Dedifferentiated amniotic fluid mesenchymal stem cell (primary cell): ENCODE data around the gene FAM174A.

ENCODE experiments used
- DNase-seq: peaks from one replicate; pipeline ENCODE4 v3.0.0-alpha.2; 2016; ENCODE audit errors: extremely low spot score

The FAM174A gene

DNA sequence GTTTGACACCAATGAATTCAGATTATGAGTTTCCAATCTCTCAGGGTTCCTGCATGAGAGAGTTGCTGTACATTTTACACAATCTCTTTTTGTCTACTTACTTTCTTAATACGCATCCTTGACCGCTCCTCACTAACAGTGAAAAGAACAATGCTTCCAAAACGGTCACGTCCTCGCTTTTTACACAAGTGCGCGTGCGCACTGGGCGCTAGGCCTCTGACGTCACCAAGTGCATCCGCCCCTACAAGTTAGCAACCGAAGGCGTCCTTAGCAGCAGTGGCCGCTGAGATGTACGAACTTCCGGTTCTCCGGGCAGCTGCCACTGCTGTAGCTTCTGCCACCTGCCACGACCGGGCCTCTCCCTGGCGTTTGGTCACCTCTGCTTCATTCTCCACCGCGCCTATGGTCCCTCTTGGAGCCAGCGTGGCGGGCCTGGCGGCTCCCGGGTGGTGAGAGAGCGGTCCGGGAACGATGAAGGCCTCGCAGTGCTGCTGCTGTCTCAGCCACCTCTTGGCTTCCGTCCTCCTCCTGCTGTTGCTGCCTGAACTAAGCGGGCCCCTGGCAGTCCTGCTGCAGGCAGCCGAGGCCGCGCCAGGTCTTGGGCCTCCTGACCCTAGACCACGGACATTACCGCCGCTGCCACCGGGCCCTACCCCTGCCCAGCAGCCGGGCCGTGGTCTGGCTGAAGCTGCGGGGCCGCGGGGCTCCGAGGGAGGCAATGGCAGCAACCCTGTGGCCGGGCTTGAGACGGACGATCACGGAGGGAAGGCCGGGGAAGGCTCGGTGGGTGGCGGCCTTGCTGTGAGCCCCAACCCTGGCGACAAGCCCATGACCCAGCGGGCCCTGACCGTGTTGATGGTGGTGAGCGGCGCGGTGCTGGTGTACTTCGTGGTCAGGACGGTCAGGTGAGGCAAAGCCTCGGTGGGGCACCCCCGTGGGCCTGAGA, at the start of gene FAM174A:
FAM174A (plus strand) TSS at position 315 of the 946 bp plus-strand sequence; CDS start at position 472, 157 bp downstream.
- peak; percentile 96 for DNase-seq

DNA sequence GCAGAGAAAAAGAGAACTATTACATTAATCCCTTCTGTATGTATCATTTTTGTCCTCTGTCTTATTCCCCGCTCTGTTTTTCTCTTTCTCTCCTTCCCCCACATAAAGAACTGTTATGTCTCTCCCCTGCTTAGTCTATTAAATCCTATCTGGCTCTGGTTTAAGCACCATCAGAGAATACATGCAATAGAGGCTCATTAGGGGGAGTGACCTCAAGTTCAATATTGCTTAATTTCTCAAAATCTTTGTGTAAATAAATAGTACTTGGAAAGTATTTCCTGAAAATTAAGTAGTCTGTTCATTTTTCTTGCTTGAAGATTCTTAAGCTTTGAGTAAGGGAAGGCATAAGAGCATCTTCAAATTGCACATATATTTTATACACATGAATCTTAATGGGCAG, 41.2 kb upstream of the FAM174A start:
- DNase-seq = no peak

DNA sequence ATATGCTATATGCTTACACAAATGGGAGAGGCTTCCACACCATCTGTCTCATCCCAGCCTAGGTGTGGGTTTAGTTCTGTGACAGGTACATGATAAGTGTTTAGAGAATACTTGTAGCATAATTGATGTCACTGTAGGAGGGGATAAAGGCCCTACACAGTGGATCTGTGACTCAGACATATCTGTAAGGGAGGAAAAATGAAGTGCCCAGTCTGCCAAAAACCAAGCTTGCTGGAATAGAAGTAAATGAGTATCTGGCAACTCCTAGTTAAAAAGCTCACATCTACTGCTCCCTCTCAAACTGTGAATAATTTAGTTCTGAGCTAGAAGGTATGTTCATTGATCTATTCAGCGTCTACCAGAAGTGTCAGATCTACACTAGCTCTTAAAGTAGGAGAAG, 38.9 kb upstream of the FAM174A start:
- DNase-seq = no peak

DNA sequence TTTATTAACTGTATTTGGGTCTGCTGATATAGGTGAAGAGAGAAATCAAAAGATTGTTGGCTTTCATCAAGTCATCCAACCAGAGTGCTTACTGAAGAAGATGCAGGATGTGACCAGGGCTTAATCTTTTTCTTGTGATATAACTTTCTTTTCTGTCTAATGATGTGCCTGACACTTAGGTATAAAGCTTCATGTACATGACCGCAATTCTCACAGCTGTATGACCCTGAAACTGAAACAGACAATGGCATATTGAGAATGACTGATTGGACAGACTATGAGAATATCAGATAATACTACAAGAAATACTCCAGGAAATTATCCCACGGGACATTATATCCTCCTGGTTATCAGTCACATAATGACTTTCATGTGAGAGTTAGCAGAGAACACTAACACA, 32.5 kb upstream of the FAM174A start:
- DNase-seq = no peak

DNA sequence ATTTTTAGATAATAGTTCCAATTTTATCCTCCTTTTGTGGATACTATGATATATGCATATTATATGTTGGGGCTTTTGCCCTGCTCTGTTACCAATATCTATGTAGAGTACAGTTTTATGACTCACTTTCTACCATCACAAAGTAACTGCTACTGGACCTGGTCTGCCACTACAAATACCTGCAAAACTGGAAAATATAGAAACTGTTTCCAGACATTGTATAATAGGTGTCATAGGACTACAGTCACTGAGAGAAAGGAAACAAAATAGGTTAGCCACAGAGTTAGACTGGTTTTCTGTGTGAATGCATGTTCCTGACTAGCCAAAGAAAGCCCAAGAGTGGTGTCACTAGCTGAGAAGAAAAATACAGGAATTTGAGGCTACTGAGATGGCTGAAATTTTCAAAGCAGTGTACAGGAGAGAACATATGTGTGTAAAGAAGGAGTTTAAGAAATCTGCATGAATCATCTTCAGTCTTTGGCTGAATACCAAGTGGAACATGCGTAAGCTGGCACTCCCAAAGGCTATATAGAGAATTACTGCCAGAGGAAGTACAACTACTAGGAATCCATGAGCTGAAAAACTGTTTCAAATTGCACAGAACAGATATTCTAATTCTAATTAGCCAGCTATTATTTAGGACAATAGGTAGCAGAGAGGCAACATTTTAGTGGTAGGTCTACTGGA, 29.0 kb upstream of the FAM174A start:
- DNase-seq = peak; percentile 59

DNA sequence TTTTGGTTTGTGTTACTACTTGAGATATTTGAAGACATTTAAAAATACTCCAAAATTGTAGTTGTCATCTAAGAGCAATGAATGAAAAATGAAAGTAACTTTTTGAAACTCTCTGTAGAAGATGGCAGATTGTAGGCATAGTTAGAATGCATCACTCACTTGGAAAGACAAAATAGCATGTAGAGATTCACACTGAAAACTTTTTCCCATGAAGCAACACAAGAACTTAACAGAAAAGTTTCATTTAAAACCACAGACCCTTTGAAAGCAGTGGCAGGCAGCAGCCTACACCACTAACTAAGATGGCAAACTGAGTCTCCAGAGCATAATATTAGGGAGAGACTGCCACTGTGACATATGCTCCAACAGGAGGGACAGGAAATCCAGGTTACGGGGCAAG, 18.9 kb upstream of the FAM174A start:
- DNase-seq = no peak

DNA sequence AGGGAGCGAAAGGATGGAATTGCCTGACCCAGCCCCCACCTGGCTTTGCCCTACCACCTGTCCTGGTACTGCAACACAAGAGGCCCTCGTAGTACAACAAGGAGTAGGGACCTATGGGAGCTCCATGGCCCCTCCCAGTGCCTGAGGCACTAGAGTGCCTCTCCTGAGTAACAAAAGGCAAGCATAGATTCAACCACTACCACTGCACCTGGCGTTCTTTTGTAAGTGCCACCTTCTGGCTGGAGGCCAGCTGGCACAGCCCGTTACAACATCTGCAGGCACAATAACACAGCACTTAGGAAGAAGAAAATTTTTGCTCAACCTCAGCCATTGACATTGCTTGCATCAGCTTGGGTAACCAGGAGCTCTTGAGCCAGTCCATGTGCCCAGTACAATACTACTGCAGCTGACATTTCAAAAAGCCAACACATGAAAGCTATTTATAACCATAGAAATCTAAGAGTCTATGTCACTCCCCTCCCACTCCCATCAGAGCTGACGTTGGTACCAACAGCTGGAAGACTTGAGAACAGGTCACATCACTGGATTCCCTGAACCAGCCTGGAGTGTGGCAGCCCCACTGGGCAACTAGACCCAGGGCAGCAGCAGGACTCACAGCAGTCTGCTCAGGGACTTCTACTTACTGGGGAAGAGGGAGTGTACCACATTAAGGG, 17.7 kb upstream of the FAM174A start:
- no peak for DNase-seq

DNA sequence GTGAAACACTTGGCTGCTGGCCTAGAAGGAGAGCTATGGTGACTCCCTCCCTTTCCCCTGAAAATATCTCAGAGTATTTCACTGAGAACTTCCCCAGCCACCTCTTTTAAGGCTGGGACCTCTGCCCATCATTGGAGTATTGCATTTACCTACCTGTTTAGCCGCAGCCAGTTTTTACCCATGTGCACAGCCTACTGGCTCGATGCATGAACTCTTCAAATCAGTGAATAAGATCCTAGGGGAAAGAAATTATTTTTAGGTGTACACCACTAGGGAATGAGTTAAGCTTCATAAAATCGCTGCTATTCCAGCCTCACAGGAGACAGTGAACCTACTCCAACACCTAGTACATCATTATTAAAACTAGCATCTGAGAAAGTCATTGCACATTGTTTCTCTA, 16.8 kb upstream of the FAM174A start:
- no peak for DNase-seq

DNA sequence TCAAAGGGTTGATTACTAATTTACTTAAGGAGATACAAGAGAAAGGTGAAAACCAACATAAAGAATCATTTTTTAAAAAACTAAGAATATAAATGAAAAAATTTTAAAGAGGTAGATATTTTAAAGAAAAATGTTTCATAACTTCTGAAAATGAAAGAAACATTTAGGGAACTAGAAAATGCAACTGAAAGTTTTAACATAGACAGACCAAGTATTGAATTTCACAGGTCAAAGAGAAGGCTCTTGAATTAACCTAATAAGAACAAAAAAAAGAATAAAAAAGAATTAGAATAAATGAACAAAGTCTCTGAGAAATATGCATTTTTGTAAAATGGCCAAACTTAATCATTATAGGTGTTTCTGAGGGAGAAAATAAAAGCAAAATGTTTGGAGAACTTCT, 16.1 kb upstream of the FAM174A start:
- DNase-seq = no peak

DNA sequence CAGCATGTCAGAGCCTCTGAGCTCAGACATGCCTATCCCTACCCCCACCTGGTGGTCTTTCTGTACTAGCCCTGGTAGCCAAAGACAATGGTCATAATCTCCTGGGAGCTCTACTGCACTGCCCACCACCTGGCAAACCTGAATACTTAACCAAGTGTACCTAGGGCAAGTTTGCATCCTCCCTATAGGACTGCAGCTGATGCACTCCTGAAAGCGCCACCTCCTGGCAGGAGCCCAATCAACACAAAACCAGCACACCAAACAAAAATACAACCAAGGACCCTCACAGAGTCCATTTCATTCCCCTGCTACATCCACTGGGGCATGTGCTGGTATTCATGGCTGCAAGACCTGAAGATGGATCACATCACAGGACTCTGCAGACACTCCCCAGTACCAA, 14.8 kb upstream of the FAM174A start:
- DNase-seq = no peak

DNA sequence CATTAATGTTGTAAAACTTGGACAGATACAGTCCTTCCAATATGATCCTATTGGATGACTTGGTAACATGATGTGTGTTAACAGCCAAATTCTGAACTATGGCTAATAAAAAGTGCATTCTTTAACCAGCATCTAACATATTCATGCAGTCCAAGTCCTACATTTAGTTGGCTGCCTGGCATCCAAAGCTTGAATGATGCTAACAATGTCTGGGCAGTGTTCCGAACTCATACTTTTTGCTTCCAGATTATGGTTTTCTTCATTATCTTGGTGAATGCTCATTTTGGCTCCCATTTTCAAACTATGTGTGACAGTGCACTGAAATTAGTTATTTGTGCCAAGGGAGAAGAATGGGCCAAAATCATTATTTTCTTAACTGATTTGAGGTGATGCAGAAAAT, 2.8 kb downstream of the FAM174A start:
- DNase-seq = no peak

DNA sequence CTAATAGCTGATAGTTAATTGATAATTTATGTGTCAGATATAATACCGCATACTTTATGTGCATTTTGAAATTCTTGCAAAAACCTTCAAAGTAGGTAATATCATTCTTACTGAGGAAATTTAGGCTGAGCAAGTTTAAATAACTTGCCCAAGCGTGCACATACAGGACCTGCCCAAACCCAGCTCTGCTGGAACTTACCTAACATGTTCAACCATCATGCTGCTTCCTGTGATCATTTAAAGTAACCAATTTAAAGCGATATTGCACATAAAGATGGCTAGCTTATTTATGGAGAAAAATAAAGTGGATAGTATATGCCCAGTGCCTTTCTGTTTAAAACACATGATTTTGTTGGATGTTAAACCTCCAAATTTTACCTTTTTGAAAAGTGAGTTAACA, 4.3 kb downstream of the FAM174A start:
- DNase-seq = no peak

DNA sequence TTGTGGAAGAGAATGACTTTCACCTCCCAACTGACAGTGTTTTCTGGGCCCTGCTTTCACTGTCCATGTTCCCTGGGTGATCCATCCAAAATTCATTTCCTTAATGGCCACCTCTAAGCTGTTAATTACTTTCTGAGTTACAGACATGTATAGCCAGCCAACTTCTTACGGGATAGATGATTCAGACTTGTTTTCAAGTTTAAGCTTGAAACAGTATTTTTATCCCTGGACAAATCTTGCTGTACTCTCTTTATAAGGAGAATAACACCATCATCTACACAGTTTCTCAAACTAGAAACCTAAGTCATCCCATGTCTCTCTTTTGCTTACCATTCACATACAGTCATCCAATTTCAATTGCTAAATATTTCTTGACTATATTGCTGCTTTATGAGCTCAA, 6.9 kb downstream of the FAM174A start:
- DNase-seq = no peak

DNA sequence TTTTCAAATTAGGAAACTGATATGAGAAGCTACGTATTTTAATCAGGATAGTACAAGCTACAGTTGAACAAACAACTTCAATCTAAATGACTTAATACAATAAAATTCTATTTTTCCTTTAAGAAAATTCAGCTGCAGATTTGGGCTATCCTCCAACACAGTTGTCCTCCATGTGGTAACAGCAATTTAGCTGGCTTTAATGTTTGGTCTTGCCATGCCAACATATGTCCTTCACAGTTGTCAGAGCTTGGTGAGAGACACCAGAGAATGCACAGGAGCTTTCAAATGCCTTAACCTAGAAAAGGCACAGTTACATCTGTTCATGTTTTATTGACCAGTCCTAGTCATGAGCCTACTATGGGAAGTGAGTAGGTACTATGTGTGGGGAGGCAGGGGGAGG, 10.8 kb downstream of the FAM174A start:
- DNase-seq = no peak

DNA sequence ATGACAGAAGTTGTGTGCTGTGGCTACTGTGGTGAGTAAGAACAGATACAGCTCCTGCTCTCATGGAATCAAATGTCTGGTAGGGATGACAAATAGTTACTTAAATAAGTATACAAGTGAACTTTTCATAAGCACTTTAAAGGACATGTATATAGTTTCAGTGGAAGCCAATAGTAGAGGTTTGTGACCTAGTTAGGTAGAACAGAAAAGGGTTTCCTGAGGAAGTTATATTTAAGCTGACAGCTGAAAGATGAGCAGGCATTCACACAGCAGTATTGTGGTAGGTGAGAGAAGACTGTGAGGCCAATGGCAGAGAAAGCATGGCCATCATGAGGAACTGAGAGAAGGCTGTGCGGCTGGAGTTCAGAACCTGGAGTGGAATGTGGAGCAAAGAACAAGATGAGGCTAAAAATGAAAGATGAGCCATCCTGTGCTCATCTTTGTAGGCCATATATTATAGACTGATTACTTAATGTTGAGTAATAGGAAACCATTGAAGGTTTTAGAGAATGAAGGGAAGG, 15.4 kb downstream of the FAM174A start:
- no peak for DNase-seq

DNA sequence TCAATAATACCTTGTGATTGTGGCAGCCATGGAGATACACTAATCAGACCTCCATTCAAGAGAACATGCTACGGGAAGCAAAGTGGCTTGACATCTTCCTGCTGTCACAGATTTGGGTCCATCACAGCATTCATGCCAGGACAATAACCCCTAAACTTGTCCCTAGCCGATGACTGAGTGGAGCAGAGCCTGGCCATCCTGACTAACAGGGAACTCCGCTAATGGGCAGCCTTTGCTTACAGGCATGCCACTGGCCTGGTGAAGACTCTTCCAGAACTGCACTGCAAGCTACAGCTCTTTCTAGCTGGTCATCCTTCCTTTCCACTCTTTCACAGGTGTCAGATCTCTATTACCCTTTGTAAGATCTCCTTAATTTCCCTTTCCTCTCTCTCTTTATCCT, 16.0 kb downstream of the FAM174A start:
- no peak for DNase-seq

DNA sequence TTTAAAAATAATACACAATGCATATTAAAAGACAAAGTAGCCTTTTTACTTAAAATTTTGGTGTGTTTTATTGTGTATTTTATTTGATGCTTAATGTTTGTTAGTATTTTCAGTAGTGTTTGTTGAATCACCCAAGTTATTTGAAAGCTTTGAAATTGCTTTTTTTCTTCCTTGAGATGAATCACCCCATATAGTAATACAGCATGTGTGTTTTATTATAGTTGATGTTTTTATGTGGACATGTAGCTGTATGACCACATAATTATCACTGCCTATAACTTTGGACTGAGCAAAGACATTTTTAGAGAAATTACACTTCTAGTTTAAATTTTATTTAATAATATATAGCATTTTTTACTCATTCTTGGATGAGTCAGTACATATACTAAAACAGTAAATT, 18.0 kb downstream of the FAM174A start:
- no peak for DNase-seq

DNA sequence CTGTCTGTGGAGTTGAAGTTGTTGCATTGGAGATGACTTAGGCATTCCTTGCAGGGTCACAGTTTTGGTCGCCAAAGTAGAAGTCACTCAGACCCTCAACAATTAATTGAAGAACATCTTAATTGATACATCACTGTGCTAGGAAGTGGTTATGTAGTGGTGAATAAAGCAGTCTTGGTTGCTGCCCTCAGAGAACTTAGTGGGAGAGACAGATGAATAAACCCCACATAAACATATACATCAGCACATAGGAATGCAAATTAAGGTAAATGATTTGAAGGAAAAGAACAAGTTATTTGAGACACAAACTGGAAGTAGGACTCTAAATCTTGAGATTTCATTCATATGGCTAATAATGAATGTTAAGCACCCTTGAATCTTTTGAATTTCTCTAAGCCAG, 25.7 kb downstream of the FAM174A start:
- DNase-seq = no peak

DNA sequence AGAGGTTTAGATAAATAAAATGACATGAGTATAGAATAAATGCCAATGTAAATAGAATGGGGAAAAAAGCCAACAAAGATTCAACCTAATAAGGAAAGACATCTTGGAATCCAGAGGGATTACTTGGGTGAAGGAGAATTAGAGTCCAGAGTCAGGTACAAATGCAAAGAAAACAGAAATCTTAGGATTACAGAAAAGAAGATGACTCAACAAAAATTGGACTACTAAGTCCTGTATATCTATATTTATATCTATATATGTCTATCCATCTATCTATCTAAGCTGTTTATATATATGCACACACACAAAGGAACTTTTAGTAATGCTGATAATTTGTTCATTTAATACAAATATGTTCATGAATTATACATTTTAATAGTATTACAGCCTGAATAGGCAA, 27.6 kb downstream of the FAM174A start:
- DNase-seq = no peak

DNA sequence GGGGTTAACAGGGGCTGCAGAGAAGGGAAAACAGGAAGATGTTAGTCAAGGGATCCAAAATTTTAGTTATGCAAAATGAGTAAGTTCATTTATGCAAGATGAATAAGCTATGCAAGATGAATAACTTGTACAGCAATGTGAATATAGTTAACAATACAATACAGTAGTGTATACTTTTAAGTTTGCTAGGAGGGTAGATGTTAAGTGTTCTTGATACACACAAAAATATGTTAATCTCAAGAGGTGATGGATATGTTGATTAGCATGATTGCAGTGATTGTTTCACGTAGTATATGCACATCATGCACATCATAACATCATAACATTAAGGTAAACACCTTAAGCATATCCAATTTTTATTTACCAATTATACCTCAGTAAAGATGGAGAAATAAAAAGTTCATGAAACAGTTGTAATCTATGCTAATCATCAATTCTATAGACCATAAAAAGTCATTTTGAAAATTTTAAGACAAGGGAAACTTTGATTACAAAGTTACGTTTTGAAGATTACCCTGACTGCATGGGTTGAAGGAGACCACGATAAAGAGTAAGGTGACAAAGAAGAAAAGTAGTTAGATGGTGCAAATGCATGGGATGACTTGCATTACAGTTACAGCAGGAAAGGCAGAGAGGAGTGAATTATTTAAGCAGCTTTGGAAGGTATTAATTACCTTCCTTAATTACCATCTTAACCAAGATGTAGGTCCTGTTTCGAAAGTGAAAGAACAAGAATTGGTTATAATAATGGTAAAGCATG, 31.4 kb downstream of the FAM174A start:
- no peak for DNase-seq

DNA sequence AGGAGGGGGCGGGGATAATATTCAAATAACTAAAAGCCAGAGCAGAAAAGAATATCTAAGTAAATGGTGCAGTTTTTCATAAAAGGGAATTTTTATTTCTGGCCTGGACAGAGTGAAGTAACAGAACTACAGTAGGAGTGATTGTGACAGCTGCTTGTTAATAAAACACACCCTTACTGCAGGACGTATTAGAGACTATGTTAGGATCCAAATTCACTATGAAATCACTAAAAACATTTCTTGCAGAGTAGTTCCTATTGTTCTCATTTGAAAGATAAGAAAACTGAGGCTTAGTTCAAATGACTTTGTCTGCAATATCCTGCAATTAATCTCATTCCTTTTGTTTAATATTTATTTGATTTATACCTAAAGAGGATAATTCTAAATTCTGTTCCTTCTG, 39.5 kb downstream of the FAM174A start:
- DNase-seq = no peak

DNA sequence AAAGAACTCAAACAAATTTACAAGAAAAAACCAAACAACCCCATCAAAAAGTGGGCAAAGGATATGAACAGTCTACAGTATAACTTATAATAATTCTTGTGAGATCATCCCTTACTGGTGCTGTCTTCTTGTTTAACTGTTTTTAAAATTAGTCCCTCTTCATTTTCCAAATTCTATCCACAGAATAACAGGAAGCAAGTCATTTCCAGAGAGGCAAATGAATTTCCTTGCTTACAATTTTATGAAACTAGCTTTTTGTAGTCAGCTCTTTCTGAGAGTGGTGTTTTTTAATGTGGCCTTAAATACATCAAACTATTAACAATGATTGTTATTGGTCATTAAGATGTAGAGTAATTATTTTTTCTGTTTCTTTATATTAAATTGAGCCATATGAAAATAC, 40.6 kb downstream of the FAM174A start:
- no peak for DNase-seq
